ENCODE results near the gene IL1R2.

Gene IL1R2

GRCh38 chr2:102024410-102024809 is 32.6 kb downstream of the IL1R2 start:
- DNase-seq = no peak

- DNase-seq = no peak
Observed at GRCh38 chr2:102025016-102025501, 33.3 kb downstream of the IL1R2 start.

- no peak for DNase-seq
Observed at GRCh38 chr2:102025583-102026267, 34.0 kb downstream of the IL1R2 start.

GRCh38 chr2:102027036-102027980 is 35.5 kb downstream of the IL1R2 start:
- DNase-seq = no peak

GRCh38 chr2:102028470-102028869 is 36.7 kb downstream of the IL1R2 start:
- DNase-seq = no peak

- DNase-seq = no peak
Observed at GRCh38 chr2:102029405-102029804, 37.6 kb downstream of the IL1R2 start.

GRCh38 chr2:102029952-102030351 is 38.2 kb downstream of the IL1R2 start:
- no peak for DNase-seq

- no peak for DNase-seq
Observed at GRCh38 chr2:102030502-102030854, 38.7 kb downstream of the IL1R2 start.

- DNase-seq = no peak
Observed at GRCh38 chr2:102030855-102031527, 39.2 kb downstream of the IL1R2 start.

- DNase-seq = no peak
Observed at GRCh38 chr2:102032368-102033030, 40.7 kb downstream of the IL1R2 start.

GRCh38 chr2:102033031-102033749 is 41.4 kb downstream of the IL1R2 start:
- DNase-seq = no peak

GRCh38 chr2:102033750-102034682 is 42.3 kb downstream of the IL1R2 start:
- DNase-seq = no peak

- DNase-seq = no peak
Observed at GRCh38 chr2:102034683-102035548, 43.2 kb downstream of the IL1R2 start.

- no peak for DNase-seq
Observed at GRCh38 chr2:102037681-102038080, 45.9 kb downstream of the IL1R2 start.

GRCh38 chr2:102040229-102040628 is 48.5 kb downstream of the IL1R2 start:
- no peak for DNase-seq

- no peak for DNase-seq
Observed at GRCh38 chr2:102041351-102041750, 49.6 kb downstream of the IL1R2 start.

GRCh38 chr2:102042196-102043081 is 50.7 kb downstream of the IL1R2 start:
- DNase-seq = no peak

- DNase-seq = no peak
Observed at GRCh38 chr2:102043560-102043959, 51.8 kb downstream of the IL1R2 start.
